MG63 (cell line): Measurements from ENCODE around the gene LIPC. TPM values are rescaled to one million over a fixed set of nuclear protein-coding genes. Genes with fewer than 3 reads are reported as not detected.

Source experiments
- DNase-seq: peaks from one replicate; pipeline ENCODE4 v3.0.0-alpha.2; 2020
- H3K27me3 ChIP-seq: fragments of 250-450 bp; sonication (Bioruptor Pico); 2 replicates; pipeline ENCODE4 v1.5.1; 2020; ENCODE audit warnings: mild to moderate bottlenecking, moderate library complexity
- H3K36me3 ChIP-seq: fragments of 250-450 bp; sonication (Bioruptor Pico); 2 replicates; pipeline ENCODE4 v1.5.1; 2020; ENCODE audit warnings: mild to moderate bottlenecking, moderate library complexity
- H3K4me3 ChIP-seq: fragments of 250-450 bp; sonication (Bioruptor Pico); 2 replicates; pipeline ENCODE4 v1.5.1; 2020; ENCODE audit warnings: mild to moderate bottlenecking, moderate library complexity
- H3K9me3 ChIP-seq: fragments of 250-450 bp; sonication (Bioruptor Pico); 2 replicates; pipeline ENCODE4 v1.5.1; 2020; ENCODE audit warnings: mild to moderate bottlenecking, moderate library complexity
- total RNA-seq: library from RNA; depleted of rRNA; stranded (reverse); fragments of >200 nt; shearing (Covaris generic); gene quantifications from 2 replicates; pipeline ENCODE4 v1.2.3, GENCODE V29; 2014; ENCODE audit warnings: low replicate concordance

LIPC gene
- total RNA-seq, 1 experiment from 2014 or later, result 0.16 TPM

GRCh38 chr15:58423831-58424608 lies 7.8 kb upstream of the LIPC start:
- Histone ChIP-seq H3K27me3 (no peaks in the 10 kb centered on the region), H3K36me3 (no peaks in the 10 kb centered on the region), H3K4me3 (no peak overlapping the region), H3K9me3 (no peaks in the 10 kb centered on the region)
- DNase-seq, result peak; percentile 69

DNA sequence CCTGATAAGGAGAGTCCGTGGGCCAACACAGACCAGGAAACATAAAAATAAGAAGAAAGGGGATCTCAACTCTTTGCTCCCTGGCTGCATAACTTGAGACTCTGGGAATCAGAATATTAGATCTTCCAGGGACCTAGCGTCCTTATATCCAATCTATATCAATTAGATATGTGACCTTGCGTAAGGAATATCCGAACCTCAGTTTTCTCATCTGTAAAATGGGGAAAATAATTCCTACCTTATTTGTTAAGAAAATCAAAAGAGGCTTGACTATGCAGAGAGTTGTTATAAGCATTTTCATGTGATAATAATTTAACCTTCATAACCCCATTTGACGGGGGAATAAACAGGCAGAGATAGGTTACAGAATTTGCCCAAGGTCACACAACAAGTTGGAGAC lies 7.1 kb upstream of the LIPC start:
- Histone ChIP-seq H3K36me3 (no peaks in the 10 kb centered on the region), H3K9me3 (no peaks in the 10 kb centered on the region), H3K4me3 (no peak overlapping the region), H3K27me3 (no peaks in the 10 kb centered on the region)
- DNase-seq, result no peak

DNA sequence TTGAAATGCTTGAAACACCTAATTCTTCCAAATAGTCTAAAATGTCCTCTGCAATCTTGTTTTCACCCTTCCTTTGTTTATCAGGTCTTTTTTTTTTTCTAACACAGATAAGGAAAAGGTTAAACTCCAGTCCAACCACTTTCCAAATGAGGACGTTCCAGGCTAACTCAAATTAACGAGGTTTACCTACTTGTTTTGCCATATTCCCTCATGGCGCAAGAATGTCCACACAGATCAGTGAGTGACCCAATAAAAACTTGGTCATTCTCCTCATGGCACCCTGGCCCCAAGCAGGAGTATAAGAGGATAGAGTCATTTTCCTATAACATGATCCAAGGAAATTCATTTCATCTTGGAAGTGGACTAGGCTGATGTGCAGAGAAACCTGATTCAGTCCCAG lies 6.6 kb upstream of the LIPC start:
- no peak overlapping the region for H3K4me3 ChIP-seq
- H3K27me3 ChIP-seq, result no peaks in the 10 kb centered on the region
- DNase-seq, result no peak
- H3K36me3 ChIP-seq, result no peaks in the 10 kb centered on the region
- H3K9me3 ChIP-seq, result no peaks in the 10 kb centered on the region

DNA sequence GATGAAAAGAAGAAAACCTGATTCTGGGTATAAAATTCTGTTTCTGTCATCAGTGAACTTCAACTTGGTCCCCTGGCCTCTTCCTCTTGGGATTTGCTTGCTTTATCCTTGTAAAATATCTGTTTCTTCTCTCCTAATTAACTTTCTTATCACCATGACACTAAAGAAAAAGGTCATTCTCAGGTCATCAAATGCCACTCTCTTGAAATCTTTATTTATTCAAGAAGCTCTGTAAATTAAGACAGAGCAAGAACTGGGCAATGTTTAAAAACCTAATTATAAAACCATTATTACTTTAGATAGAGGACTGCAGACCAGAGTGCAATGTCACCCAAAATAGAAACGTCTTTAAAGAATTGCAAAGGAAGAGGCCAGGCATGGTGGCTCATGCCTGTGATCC lies 6.0 kb upstream of the LIPC start:
- no peaks in the 10 kb centered on the region for H3K36me3 ChIP-seq
- no peak overlapping the region for H3K4me3 ChIP-seq
- no peaks in the 10 kb centered on the region for H3K9me3 ChIP-seq
- no peaks in the 10 kb centered on the region for H3K27me3 ChIP-seq
- no peak for DNase-seq

DNA sequence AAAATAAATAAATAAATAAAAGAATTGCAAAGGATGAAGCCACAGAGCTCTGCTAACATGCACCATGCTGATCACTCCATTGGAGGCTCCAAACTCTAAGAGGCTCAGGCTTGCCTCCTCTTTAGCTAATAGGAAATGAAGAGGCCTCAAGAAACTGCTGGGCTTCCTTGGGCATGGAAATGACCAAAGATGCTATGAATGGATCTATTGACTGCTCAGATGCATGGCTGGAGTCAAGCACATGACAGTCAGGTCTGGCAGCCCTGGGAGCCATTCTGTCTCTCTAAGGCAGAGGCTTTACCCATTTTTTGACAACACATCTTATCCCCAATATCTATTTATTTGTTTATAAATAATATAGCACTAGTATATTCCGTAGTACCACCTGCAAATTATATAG lies 5.3 kb upstream of the LIPC start:
- H3K4me3 ChIP-seq, result no peak overlapping the region
- no peak for DNase-seq
- no peaks in the 10 kb centered on the region for H3K9me3 ChIP-seq
- no peaks in the 10 kb centered on the region for H3K36me3 ChIP-seq
- H3K27me3 ChIP-seq, result no peaks in the 10 kb centered on the region

DNA sequence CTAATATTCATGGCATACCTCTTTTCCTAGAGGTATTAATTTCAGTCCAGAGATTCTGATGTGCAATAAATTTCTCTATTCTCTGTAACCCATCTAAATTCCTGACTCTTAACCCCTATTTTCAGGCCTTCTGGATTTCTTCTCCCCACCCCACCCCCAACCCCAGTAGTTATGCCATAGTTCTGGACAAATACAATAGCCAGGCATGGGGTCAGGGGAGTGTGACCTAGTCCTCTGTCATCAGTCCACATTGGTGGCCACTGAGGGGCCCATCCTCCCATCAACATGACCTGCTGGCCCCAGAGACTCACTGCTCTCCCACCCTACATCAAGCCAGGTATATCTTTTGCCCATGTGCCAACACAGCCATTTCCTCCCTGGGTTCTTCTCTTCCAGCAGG lies 3.8 kb upstream of the LIPC start:
- Histone ChIP-seq H3K9me3 (no peaks in the 10 kb centered on the region), H3K27me3 (no peaks in the 10 kb centered on the region), H3K36me3 (no peaks in the 10 kb centered on the region), H3K4me3 (no peak overlapping the region)
- no peak for DNase-seq

GRCh38 chr15:58430224-58430787 lies 1.5 kb upstream of the LIPC start:
- Histone ChIP-seq H3K36me3 (no peaks in the 10 kb centered on the region), H3K9me3 (no peaks in the 10 kb centered on the region), H3K27me3 (no peaks in the 10 kb centered on the region), H3K4me3 (no peak overlapping the region)
- no peak for DNase-seq

DNA sequence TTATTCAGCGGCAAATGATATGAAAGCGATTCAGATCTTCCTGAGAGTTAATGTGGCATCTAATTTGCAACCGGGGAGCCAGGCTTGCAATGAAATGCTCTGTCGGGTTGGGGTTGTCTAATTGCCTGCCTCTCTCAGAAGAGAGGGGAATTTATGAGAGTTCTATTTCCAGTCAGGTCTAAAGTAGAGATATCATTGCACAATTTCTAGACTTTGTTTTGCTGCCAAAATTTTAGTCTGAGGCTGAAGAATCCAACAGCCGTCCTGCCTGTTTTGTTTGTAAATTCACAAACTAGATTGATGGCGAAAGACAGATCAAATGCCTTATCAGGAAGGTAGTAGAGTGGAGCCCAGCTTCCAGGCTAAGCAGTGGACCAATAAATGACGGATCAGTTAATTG lies 610 bp downstream of the LIPC start:
- H3K9me3 ChIP-seq, result no peaks in the 10 kb centered on the region
- no peak overlapping the region for H3K4me3 ChIP-seq
- no peak for DNase-seq
- H3K27me3 ChIP-seq, result no peaks in the 10 kb centered on the region
- H3K36me3 ChIP-seq, result no peaks in the 10 kb centered on the region

DNA sequence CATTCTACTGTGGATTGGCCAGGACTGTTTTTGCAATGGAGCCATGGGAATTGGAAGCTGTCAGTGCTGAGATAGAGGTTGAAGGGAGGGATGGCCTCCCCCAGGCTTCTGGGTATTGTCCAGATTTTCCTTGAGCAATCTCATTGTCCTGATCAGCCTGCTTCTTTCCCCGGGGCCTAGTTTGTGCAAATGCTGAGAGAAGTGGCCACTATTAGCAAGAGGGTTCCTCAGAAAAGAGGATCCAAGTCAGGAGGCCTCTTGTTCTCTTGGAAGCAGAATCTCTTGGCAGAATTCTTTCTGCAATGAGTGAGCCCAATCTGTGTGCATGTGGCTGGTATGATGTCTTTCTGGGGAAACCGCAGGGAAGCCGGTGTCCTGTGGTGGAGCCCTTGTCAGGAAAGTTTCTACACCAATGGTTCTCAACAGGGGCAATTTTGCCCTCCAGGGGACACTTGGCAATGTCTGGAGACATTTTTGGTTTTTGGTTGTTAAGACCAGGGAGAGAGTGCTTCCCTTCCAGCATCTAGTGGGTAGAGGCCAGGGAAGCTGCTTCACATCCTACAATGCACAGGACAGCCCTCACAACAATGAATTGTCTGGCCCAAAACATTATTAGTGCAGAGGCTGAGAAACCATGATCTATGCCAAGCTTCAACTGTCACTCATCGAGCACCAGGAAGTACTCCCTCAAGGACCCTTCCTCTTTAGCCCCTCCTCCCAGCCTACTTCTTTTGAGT lies 2.0 kb downstream of the LIPC start:
- H3K27me3 ChIP-seq, result no peaks in the 10 kb centered on the region
- DNase-seq, result peak; percentile 28

GRCh38 chr15:58434334-58434875 lies 2.6 kb downstream of the LIPC start:
- no peak for DNase-seq
- H3K9me3 ChIP-seq, result no peaks in the 10 kb centered on the region
- H3K4me3 ChIP-seq, result no peak overlapping the region

More for the DNA sequence above, 2.0 kb downstream of the LIPC start:
- no peak overlapping the region for H3K4me3 ChIP-seq
- H3K36me3 ChIP-seq, result no peaks in the 10 kb centered on the region
- H3K9me3 ChIP-seq, result no peaks in the 10 kb centered on the region

DNA sequence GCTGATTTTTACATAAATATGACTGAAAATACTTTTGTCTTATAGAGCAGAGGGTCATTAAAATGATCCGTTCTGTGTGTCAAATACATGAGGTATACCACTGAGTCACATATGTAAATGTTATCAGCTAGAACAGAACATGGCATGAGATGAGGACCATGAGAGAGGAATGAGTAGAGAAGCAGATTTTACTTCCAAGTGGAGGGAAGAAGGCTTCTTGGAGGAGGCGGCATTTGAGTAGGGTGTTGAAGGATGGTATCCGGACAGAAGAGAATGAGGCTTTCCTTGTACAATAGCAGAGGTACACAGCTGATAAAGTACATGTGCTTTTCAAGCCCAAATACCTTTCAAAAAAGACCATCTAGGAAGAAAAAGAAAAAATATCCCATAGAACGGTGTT lies 4.8 kb downstream of the LIPC start:
- Histone ChIP-seq H3K36me3 (no peaks in the 10 kb centered on the region), H3K27me3 (no peaks in the 10 kb centered on the region), H3K4me3 (no peak overlapping the region), H3K9me3 (no peaks in the 10 kb centered on the region)
- DNase-seq, result no peak

More at GRCh38 chr15:58434334-58434875, 2.6 kb downstream of the LIPC start:
- no peaks in the 10 kb centered on the region for H3K27me3 ChIP-seq
- no peaks in the 10 kb centered on the region for H3K36me3 ChIP-seq

DNA sequence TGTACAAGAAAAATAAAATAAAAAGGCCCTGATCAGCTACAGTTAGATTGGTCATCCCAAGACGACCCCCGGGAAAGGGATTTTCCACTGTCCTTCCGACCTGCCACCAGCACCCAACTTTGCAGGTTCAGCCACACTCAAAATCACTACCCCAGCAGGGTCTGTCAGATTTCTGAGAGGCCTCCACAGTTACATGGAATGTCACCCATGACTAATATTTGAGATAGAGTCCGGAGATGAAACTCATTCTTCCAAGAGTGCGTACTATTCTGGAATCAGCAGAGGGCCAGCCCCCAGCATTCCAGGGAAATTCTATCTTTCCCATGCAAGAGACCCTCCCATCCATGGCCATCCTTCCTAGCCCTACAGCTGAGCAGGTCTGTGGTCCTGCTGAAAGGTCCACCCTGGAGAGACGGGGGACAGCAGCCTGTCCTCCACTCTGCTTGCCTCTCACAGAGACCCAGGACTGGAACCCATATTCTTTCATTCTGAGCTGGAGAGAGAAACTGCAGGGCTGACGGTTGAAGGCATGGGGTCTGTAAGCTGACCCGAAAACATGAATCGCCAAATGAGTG lies 5.8 kb downstream of the LIPC start:
- Histone ChIP-seq H3K4me3 (no peak overlapping the region), H3K9me3 (no peaks in the 10 kb centered on the region), H3K36me3 (no peaks in the 10 kb centered on the region), H3K27me3 (no peaks in the 10 kb centered on the region)
- no peak for DNase-seq

- Histone ChIP-seq H3K27me3 (no peaks in the 10 kb centered on the region), H3K9me3 (no peaks in the 10 kb centered on the region), H3K4me3 (no peak overlapping the region), H3K36me3 (no peaks in the 10 kb centered on the region)
- no peak for DNase-seq
These were observed 6.3 kb downstream of the LIPC start for GRCh38 chr15:58438111-58438510.

DNA sequence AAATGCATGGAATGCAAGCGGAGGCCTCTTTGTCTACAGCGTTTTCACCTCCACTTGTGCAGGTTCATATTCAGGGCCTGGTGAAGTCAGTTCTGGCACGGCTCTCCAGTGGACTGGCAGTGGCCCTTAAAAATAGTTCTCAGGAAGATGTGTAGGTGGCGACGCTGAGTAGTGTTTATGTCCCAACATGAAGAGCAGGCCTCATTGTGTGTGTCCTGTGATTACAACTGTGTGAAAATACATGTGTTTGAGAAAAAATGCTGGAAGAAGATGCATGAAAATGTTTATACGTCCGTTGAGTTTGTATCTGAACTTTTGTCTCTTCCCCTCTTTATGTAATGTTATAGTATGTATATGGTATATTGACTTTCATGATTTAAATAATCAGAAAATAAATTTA lies 7.2 kb downstream of the LIPC start:
- H3K27me3 ChIP-seq, result no peaks in the 10 kb centered on the region
- DNase-seq, result peak; percentile 73
- no peak overlapping the region for H3K4me3 ChIP-seq
- no peaks in the 10 kb centered on the region for H3K9me3 ChIP-seq
- H3K36me3 ChIP-seq, result no peaks in the 10 kb centered on the region

GRCh38 chr15:58440158-58440910 lies 8.5 kb downstream of the LIPC start:
- H3K4me3 ChIP-seq, result no peak overlapping the region
- H3K36me3 ChIP-seq, result no peaks in the 10 kb centered on the region
- no peaks in the 10 kb centered on the region for H3K27me3 ChIP-seq
- no peaks in the 10 kb centered on the region for H3K9me3 ChIP-seq
- peak; percentile 57 for DNase-seq

- no peak for DNase-seq
- H3K36me3 ChIP-seq, result no peaks in the 10 kb centered on the region
- H3K9me3 ChIP-seq, result no peaks in the 10 kb centered on the region
- H3K27me3 ChIP-seq, result no peaks in the 10 kb centered on the region
- no peak overlapping the region for H3K4me3 ChIP-seq
These were observed 9.1 kb downstream of the LIPC start for GRCh38 chr15:58440922-58441321.
